ENCODE measurements around the gene MDFIC2.

MDFIC2 gene

GRCh38 chr3:70149714-70150400 lies 162.6 kb downstream of the MDFIC2 start:
- no peak for DNase-seq
- no peaks in the 10 kb centered on the region for H3K36me3 Mint-ChIP-seq (ENCODE audit: low read depth)
- peaks cover 8% of the 10 kb centered on the region for H3K9me3 Mint-ChIP-seq

More at GRCh38 chr3:70149714-70150400, 162.6 kb downstream of the MDFIC2 start:
- no peak for TF ChIP-seq CTCF (IDR thresholded peaks at IDR 0.05)
- Mint-ChIP-seq H3K4me1 (no peaks in the 10 kb centered on the region), H3K27ac (no peak overlapping the region), H3K4me3 (no peak overlapping the region), H3K27me3 (ENCODE audit: low read depth, poor library complexity) (peaks cover 3% of the 10 kb centered on the region)

Data from nephron progenitor cell (in vitro differentiated cells).